Nephron progenitor cell (in vitro differentiated cells): Measurements from ENCODE around the gene MYO3B.

Source experiments
- DNase-seq: peaks from one replicate; pipeline ENCODE4 v3.0.0; 2021
- H3K27ac Mint-ChIP-seq: 2 replicates; pipeline ENCODE4 v1.8.0; 2021; ENCODE audit warnings: mild to moderate bottlenecking, moderate library complexity, mixed read lengths
- H3K27me3 Mint-ChIP-seq: 2 replicates; pipeline ENCODE4 v1.8.0; 2021; ENCODE audit warnings: mild to moderate bottlenecking, low read depth, mixed read lengths; ENCODE audit not compliant: poor library complexity
- H3K36me3 Mint-ChIP-seq: 2 replicates; pipeline ENCODE4 v1.8.0; 2021; ENCODE audit warnings: low read depth, mixed read lengths
- H3K4me1 Mint-ChIP-seq: 2 replicates; pipeline ENCODE4 v1.8.0; 2021; ENCODE audit warnings: mixed read lengths
- H3K4me3 Mint-ChIP-seq: 2 replicates; pipeline ENCODE4 v1.8.0; 2021; ENCODE audit warnings: mild to moderate bottlenecking, moderate library complexity, mixed read lengths
- H3K9me3 Mint-ChIP-seq: 2 replicates; pipeline ENCODE4 v1.8.0; 2021; ENCODE audit warnings: mild to moderate bottlenecking, moderate library complexity, mixed read lengths
- CTCF ChIP-seq: fragments of 200-600 bp; sonication (generic); IDR thresholded peaks from 2 replicates; pipeline ENCODE4 v1.5.0; 2021; ENCODE audit warnings: antibody characterized with exemption

The MYO3B gene

GRCh38 chr2:170586571-170587095 is 408.7 kb downstream of the MYO3B start:
- no peak for TF ChIP-seq CTCF
- DNase-seq: no peak
- H3K36me3 Mint-ChIP-seq: no peaks in the 10 kb centered on the region
- no peak overlapping the region for H3K4me3 Mint-ChIP-seq
- no peak overlapping the region for H3K27ac Mint-ChIP-seq
- H3K27me3 Mint-ChIP-seq: no peaks in the 10 kb centered on the region
- no peaks in the 10 kb centered on the region for H3K9me3 Mint-ChIP-seq
- peaks cover 56% of the 10 kb centered on the region for H3K4me1 Mint-ChIP-seq

GRCh38 chr2:170587117-170587516 is 409.2 kb downstream of the MYO3B start:
- no peak overlapping the region for H3K27ac Mint-ChIP-seq
- DNase-seq: no peak
- no peaks in the 10 kb centered on the region for H3K27me3 Mint-ChIP-seq
- peaks cover 51% of the 10 kb centered on the region for H3K4me1 Mint-ChIP-seq
- H3K9me3 Mint-ChIP-seq: no peaks in the 10 kb centered on the region
- no peaks in the 10 kb centered on the region for H3K36me3 Mint-ChIP-seq
- no peak overlapping the region for H3K4me3 Mint-ChIP-seq
- no peak for TF ChIP-seq CTCF

- Mint-ChIP-seq H3K9me3 (no peaks in the 10 kb centered on the region), H3K27ac (no peak overlapping the region), H3K27me3 (no peaks in the 10 kb centered on the region), H3K4me3 (no peak overlapping the region), H3K36me3 (no peaks in the 10 kb centered on the region), H3K4me1 (peaks cover 43% of the 10 kb centered on the region)
- DNase-seq: no peak
- no peak for TF ChIP-seq CTCF
Measured at GRCh38 chr2:170587922-170588321, 410.0 kb downstream of the MYO3B start.

- no peaks in the 10 kb centered on the region for H3K9me3 Mint-ChIP-seq
- no peak for DNase-seq
- H3K36me3 Mint-ChIP-seq: no peaks in the 10 kb centered on the region
- H3K4me1 Mint-ChIP-seq: peaks cover 37% of the 10 kb centered on the region
- H3K4me3 Mint-ChIP-seq: no peak overlapping the region
- no peak for TF ChIP-seq CTCF
- no peak overlapping the region for H3K27ac Mint-ChIP-seq
- no peaks in the 10 kb centered on the region for H3K27me3 Mint-ChIP-seq
Measured at GRCh38 chr2:170588729-170589128, 410.8 kb downstream of the MYO3B start.

- H3K36me3 Mint-ChIP-seq: no peaks in the 10 kb centered on the region
Measured at GRCh38 chr2:170596576-170596975, 418.6 kb downstream of the MYO3B start.

More at GRCh38 chr2:170596576-170596975, 418.6 kb downstream of the MYO3B start:
- TF ChIP-seq CTCF: no peak
- H3K9me3 Mint-ChIP-seq: no peaks in the 10 kb centered on the region
- H3K4me1 Mint-ChIP-seq: peaks cover 6% of the 10 kb centered on the region
- H3K27ac Mint-ChIP-seq: no peak overlapping the region
- DNase-seq: no peak
- H3K4me3 Mint-ChIP-seq: no peak overlapping the region
- peaks cover 2% of the 10 kb centered on the region for H3K27me3 Mint-ChIP-seq
